ENCODE results near the gene SMYD1.

- TF ChIP-seq CTCF (conservative IDR thresholded peaks at IDR 0.05) (no peak), ZFX (IDR thresholded peaks at IDR 0.05) (no peak)
These were observed 54.7 kb downstream of the SMYD1 start for GRCh38 chr2:88122141-88122884.
